HG03045 (cell line): ENCODE data around the gene LYPD6B.

Source experiments
- ATAC-seq: cut with Tn5 transposase; IDR thresholded peaks from one replicate; pipeline ENCODE4 v1.9.1; 2021; ENCODE audit warnings: mild to moderate bottlenecking, moderate library complexity; ENCODE audit not compliant: unreplicated experiment

The LYPD6B gene

DNA sequence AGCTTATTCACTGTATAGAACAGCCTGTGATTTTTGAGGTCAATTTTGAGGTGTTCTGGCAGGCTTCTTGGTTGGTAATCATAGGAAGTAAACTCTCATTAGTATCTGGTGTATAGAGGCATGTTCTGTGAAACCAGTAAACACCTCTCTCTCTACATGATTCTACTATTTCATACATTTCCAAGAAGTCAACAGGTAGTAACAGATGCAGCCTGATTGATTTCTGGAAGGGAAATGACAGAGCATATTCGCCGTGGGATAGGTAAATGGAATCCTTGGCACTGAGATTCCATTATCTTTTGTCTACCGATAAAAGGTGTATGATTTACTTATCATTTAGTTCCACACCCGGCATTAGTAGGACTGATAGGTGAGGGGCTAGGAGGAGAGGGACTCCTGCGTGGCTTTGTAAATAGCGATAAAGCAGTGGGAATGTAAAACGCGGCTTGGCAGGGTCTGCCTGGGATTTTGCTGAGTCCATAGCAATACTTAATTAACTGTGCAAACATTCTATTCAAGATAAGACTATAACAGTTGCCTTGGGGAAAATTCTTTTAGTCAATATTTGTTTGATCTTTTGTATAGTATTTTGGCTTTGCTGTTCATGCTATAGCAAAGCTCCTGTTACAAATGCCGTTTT is 32.3 kb downstream of the LYPD6B start:
- ATAC-seq = no peak

DNA sequence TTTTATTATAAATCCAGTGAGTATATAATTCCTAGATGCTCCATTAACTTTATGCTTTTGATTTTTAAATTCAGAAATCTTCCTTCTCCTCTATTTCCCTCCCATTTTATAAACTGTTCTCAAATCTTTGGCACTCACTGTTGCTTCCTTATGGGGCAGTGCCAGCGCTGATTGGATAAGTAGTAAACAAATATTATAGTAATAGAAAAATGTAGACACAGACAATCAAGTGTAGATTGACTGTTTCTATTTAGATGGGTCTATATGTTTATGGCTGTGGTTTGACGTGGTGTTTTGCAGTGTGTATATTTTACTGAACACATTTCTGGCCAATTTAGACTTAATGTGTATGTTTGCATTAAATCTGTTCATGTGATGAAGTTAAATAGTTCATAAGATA is 36.6 kb downstream of the LYPD6B start:
- no peak for ATAC-seq

DNA sequence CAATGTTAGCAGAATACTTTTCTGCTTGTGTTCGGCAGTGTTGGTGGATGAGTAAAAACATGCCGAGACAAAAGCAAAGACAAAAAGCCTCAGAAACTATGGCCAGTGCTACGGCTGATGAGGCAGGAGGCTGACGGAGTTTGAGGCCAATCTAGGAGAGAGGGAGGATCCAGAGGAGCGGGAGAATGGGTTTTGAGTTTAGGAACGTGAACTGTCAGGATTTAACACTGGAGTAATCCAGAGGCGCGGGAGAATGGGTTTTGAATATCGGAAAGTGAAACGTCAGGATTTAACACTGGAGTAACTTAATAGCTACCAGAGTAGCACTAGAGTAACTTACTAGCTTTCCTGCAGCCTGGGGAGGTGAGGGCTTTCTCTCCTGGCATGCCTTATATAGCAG is 37.4 kb downstream of the LYPD6B start:
- ATAC-seq = no peak

DNA sequence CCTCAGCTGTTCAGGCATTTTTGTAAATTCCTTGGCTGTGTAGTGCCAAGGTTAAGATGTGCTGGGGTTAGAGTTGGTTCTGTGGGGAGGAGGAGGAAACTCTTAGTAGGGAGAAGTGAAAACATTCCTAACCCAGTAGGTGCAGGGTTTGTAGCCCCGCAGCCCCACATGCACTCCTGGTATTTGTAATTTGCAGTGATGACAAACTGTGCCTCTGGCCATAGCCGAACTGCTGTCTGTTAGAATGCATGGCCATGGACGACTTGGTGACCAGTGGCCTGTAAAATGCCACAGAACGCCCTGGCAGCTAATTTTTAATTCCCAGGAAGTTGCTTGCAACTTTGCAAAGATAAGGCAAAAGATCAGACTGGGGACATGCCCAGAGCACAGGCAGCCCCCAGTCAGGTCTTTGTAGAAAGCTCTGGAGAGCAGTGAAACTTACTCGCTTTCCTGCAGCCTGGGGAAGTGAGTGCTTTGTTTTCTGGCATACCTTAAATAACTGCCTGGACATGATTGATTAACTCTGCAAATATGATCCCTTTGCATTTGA is 38.4 kb downstream of the LYPD6B start:
- ATAC-seq = no peak

DNA sequence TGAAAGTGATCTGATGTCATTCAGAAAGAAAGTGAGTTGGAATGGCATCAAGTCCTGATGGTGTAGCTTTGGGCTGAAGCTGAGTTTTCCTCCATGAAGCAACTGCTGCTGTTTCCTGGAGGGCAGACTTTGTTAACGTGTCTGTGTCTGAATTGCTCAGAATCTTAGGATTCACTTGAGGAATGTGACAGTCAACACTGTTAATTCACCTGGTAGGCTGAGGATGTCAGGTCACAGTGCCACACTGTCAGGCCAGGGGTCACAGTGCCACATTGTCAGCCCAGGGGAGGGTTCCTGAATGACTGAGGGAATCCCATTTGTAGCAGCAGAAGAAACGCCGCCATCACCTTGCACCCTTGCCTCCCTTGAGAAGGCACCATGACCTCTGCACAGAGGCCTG is 39.4 kb downstream of the LYPD6B start:
- ATAC-seq = no peak

DNA sequence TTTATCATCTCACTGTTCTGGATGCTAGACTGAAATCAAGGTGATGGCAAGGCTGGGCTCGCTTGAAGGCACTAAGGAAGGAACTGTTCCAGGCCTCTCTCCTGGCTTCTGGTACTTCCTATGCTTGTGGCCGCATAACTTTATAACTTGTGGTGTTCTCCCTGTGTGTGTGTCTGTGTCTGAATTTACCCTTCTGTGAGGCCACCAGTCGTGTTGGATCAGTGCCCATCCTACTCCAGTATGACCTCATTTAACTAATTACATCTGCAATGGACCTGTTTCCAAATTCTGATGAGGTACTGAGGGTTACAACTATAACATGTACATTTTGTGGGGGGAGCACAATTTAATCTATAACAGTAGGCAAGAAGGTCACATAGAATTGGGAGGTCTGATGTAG is 41.6 kb downstream of the LYPD6B start:
- ATAC-seq = no peak

DNA sequence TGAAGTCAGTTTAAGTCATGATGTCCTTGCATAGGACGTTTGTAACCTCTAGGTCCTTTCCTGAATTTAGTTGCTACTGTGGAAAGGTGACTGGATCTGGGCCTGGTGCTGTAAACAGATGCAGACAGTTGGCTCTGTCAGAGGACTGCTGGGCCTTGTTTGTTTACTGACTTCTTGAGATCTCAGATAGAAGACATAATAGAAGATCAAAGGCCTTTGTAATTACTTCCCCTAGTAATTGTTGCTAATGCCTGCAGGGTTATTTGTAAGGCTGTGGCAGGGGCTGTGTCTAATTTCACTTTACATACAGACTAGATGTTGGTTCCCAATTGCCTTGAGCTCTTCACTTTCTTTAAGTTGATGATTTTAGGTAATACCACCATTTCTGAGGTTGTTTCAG is 42.5 kb downstream of the LYPD6B start:
- ATAC-seq = no peak

DNA sequence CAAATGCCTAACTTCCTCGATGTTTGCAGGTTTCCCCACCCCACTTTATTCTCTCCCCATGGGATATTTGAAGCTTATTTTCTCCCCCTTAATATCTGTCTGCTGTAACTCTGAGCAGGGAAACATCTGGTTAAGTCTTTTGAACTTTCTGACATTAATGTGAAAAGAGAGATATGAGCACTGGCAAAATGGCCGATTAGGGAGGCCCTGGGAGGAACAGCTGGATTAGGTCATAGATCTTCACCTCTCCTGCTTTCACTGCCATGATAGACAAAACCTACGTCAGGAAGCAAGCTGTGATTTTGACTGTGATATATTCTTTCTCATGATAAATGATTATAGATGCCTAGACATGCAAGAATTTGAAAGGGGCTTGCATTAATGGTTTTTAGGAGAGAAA is 43.6 kb downstream of the LYPD6B start:
- ATAC-seq = no peak

DNA sequence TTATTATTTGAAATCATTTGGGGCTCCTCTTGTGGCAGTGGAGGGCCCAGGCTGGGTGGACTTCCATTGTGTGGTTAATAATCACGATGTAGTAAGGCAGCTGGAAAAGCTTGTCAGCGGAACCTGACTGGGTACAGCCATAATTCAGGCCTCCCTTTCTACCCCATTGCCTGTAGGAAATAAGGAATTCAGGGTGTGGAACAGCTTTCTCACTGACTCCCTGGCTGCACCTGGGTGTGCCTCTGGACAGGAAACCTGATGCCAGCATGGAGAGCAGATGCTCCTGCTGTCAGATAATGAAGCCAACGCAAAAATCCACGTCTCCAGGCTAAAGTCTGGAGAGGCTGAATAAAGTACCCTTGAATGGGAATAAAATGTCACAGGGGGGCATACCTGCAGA is 44.2 kb downstream of the LYPD6B start:
- no peak for ATAC-seq

DNA sequence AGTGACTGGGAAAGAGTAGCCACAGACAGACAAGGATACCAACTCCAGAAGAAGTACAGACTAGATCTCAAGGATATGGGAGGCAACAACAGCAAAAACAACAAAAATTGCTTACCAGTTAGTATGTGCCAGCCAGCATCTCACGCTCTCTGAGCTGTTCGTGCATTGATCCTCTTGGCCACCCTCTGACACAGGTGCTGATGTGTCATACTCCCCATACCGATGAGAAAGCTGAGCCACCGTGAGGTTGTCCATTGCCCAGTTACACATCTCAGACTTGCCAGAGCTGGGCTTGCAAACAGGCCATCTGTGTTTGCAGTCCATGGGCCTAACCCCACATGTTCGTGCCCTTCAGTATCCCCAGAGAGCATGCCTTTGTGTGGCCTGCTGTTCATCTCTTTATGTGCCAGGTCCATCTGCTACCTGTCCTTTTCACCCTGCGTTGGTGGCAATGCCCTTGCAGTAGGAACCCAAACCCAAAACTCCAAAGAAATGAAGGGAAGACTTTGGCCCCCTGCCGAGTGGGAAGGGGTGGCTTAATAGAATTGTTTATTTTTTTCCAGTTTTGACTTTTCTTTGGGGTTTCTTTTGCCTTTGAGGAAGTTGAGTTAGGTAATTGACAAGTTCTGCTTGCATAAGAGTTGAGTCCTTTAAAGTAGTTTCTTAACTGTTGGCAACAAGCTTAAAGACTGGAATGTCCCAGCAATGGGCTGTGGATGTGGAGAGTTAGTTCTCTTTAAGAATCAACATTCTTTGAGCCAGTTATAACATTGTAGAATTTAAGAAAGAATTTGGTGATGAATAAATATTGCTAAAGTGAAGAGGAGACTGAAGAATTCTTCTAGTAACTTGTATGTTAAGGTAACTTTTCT is 46.7 kb downstream of the LYPD6B start:
- ATAC-seq = no peak

DNA sequence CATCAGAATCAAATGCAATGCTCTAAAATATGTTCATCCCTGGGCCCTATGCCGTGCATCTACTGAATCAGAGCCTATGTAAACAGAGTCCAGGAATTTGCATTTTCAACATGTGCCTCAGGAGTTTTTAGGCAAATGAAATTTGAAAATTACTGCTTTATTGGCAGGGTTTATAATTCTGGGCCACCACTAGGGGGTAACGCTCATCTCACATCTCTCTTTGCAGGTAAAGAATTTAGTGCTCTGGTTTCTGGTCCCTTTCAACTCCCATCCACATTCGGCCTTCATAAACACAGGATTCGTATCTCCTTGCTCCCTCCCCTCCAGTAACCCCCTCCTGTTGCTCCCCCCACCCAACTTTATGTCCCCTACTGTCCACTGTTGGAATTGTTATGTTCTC is 49.3 kb downstream of the LYPD6B start:
- ATAC-seq = no peak

DNA sequence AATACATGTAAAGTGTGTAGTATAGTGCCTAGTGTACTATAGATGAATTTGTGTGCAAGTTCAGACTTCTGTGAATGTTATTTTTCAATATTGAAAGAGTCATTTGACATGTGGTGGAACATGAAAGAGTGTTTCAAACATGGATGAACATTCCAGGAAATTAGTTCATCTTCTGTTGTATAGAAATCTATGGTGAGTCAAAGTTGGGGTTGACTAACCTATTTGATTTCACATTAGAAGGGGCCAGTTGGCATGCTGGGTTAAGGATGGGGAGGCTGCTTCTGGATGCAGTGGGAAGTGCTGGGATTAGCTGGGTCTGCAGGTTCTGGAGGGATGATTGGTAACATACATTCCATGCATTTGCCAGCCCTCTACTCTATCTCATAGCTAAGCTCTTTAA is 50.6 kb downstream of the LYPD6B start:
- ATAC-seq = no peak

DNA sequence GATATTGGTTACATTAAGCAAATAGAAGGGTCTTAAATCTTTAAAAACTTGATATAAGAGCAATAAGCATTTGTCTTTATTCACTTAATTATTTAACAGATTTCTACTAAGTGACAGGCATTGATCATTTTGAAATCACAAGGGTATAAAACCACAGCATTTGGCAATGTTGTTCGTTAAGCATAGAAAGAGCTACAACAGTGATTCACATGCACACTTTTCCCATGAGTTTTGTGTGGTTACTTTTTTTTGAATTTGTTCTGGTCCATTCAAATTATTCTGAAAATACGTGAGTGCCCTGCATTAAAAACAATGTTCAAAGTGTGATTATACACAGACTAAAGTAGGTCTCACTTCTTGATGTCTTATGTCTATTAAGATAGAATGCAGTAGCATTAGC is 52.2 kb downstream of the LYPD6B start:
- no peak for ATAC-seq

DNA sequence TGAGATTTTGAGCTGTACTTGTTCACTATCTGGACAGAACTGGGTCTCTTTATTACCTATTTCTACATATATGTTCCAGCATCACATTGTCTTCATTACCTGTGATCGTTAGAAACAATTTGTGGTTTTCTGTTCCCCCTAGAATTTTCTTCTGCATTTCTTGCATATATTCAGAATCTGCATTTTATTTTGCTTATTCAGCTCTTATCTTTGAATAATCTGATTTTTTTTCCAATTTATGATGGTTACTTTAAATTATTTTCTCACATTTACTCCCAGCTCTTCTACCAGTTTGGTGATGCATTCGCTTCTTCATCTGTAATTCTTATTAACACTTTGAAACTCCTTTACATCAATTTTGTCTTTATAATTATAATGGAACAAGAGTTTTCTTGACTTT is 55.1 kb downstream of the LYPD6B start:
- no peak for ATAC-seq

DNA sequence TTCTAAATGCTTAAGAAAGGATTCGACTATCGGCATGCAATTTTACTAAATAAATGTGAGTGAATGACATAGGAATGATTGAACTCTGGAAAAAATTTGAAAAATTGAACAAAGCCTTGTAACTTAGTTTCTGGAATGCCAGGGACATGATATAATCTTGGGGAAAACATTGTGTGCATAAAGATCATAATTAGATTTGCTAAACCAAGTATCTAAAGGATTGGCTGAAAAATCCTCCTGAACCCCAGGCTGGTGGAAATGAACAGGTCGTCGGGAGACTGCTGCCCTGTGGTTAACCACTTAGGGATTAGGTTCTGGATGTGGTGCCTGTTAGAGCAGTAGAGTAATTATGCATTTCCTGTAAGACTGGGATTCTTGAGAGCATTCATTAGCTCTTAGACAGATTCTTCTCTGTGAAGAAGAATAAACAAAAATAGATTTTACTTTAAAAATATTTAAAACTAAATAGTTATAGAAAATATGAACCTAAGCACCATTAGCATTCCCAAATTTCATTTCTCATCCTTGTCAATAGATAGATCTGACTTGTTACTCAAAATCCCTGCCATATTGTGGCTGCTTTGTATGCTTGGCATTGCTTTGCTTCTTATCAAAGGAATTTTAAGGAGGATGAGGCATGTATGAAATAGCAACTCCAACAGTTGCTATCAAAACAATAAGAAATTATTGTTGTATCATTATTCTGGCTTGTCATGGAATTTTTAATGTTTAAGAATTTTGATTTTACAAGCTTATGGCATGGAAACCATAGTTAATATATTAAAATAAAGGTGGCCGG is 55.9 kb downstream of the LYPD6B start:
- ATAC-seq = no peak

DNA sequence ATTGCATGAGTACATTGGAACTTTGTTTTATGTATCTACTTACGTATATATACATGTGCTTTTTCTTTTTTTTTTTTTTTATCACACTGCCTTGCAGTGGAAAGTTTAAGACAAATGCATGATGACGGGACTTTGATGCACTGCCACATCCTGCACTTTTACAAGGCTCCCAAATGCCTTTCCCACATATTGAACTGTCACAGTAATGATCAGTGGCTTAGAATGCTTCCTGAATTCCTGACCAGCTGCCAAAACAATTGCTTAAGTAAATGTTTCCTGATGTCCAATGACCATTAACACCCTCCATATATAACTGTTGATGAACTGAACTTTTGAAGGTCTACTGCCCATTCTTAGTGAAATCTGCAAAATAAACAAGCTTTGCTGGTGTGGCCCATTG is 60.2 kb downstream of the LYPD6B start:
- ATAC-seq = no peak

DNA sequence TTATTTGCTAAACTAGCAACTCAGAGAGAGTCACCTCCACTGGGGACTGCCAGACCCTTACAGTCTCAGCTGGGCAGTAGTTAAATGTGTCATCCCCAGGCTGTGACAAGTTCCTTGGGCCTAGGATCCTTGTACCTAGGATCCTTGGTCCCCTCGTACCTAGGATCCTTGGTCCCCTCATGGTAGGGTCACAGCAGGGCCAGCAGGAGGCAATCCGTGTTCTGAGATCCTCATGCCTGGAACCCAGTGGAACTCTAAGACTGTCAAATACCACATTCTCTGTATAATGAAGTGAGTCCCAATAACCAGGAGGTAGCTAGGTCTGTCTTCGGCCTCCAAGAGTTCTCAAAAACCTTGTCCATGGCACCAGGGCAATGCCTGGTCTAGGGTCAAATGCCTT is 60.8 kb downstream of the LYPD6B start:
- no peak for ATAC-seq

DNA sequence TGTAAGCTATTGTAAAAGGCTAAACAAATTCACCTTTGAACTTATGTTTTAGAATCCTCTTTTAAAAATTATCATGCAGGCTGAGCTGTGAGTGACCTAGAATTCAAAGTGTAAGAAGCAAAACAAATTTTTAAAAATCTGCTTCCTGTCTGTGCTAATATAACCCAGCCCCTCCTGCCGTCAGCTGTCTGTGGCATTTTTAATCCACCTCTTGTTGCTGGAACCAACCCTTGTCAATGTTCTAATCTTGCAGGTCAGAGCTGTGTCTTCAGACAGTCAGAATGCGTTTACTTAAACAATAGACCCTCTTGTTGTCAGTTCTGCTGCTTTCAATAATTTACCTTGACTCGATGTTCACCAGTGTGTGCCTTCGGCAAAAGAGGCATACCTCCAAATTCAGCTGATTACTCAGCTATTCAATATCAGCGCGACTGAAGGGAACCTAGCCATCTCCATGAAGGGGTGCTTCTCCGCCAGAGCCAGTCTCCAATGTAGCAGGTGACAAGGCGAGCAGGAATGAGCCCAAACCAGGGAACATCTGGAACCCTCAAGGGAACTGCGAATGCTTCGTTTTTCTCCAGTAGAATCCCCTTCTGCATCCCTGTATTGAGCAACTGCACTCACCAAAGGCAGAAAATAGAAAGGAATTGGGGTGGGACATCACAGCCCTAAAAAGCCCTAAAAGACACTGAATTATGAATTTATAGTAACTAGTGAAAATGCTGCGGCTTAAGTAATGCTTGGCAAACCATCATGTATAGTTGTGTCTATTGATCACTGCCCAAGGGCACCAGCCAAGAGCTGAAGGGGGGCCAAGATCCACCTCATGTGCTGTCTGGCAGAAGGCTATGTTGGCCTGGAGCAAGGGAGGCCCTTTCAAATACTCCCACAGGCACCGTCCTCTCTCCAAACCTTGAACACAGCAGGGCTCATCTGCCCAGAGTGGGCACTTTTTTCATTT is 62.5 kb downstream of the LYPD6B start:
- no peak for ATAC-seq

DNA sequence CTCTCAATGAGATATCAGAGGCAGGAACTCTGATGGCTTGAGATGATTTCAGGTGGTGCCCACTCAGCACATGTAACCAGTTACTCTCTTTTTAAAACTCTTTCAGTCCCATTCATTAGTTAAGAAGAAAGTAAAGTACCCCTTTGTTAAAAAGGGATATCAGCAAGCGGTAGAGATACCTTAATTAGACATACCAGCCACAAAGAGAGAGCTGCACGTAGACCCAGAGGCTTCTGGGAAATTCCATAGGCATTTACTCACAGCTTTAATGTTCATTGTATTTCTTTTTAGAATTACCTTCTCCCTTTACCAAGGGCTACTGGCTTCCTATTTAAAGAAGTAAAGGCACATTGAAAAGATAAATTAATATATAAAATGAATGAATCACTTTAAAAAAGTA is 63.3 kb downstream of the LYPD6B start:
- no peak for ATAC-seq

DNA sequence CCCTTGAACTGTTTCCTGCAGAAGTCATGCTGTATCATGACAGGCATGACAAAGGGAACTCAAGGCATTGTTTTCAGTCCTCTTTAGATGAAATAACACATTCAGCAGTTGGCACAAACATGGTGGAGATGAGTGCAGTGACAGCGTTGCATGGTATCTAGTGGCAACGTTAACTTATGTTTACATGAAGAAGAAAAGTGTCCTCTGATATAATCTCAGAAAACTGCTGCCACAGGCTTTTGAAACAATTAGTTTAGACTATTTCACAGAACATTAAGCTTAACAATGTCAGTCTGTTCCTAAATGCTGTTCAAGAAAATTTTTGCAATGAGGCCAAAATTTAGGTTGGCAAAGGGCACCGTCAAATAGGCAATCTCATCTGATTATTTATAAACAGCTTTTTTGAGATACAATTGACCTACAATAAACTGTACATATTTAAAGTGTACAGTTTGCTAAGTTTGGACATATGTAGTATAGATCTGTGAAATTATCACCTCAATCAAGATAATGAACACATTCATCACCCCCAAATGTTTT is 64.7 kb downstream of the LYPD6B start:
- no peak for ATAC-seq
